ENCODE measurements around the gene GLI3.

DNA sequence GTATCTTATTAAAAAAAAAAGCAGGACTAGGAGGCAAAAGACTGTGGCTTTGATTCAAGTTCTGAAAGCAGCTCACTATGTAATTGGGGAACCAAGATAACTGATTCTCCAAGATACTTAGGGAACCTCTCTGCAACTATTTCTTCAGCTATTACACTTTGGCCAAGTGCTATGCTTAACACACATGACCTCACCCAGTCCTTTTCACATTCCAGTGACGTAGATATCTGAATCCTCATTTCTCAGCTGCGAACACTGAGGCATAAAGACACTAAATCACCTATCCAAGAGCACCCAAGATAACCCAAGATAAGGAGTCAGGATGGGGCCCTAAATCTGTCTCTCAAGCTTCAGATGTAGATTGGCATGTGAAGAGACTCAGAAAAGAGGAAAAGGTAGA lies 133.6 kb downstream of the GLI3 start:
- TF ChIP-seq FOXM1 (IDR thresholded peaks at IDR 0.05; ENCODE audit: borderline replicate concordance) (no peak), LEF1 (IDR thresholded peaks at IDR 0.05; ENCODE audit: borderline replicate concordance) (no peak), SP1 (IDR thresholded peaks at IDR 0.05) (no peak), HDGF (IDR thresholded peaks at IDR 0.05; ENCODE audit: borderline replicate concordance) (no peak), BHLHE40 (IDR thresholded peaks at IDR 0.05; ENCODE audit: borderline replicate concordance) (no peak), CTBP1 (IDR thresholded peaks at IDR 0.05; ENCODE audit: borderline replicate concordance) (no peak), TARDBP (IDR thresholded peaks at IDR 0.05) (no peak), FOXK2 (IDR thresholded peaks at IDR 0.05) (no peak)
